Activated T-cell treated with anti-CD3 and anti-CD28 coated beads, Interleukin-2, amount 50 U/mL, for 24 hours (primary cell): Measurements from ENCODE around the gene HHIPL1.
"Not testable (repeated sequence)": the region's sequence is repeated elsewhere in the genome, so short reads cannot be mapped to it uniquely, and the experiment has no call there.

Experiments used
- DNase-seq: peaks from one replicate; pipeline ENCODE4 v3.0.0-alpha.2; 2020
- H3K27ac Mint-ChIP-seq: 2 replicates; pipeline ENCODE4 v1.8.0; 2020; ENCODE audit warnings: mild to moderate bottlenecking, mixed read lengths
- H3K27me3 Mint-ChIP-seq: 2 replicates; pipeline ENCODE4 v1.8.0; 2020; ENCODE audit warnings: mixed read lengths
- H3K36me3 Mint-ChIP-seq: 2 replicates; pipeline ENCODE4 v1.8.0; 2020; ENCODE audit warnings: low read depth, mixed read lengths
- H3K4me1 Mint-ChIP-seq: 2 replicates; pipeline ENCODE4 v1.8.0; 2020; ENCODE audit warnings: low read depth, mixed read lengths
- H3K4me3 Mint-ChIP-seq: 2 replicates; pipeline ENCODE4 v1.8.0; 2020; ENCODE audit warnings: mild to moderate bottlenecking, moderate library complexity, mixed read lengths
- H3K9me3 Mint-ChIP-seq: 2 replicates; pipeline ENCODE4 v1.8.0; 2020; ENCODE audit warnings: mixed read lengths

HHIPL1 gene

DNA sequence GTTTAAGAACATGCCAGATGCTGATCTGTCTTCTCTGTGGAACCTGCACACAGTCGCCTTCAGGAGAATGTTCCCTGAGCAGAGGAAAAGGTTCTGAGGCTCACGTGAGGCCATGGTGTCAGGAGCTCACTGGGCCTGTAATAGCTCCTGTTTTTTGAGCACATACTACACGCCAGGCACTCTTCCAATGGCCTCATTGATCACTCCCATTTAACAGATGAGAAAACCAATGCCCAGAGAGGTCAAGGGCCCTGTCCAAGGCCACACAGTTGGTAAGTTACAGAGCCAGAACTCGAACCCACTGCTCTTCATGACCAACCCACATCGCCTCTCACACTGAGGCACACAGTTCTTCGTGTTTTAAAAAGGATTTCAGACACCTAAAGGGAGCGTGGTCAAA is 7.3 kb upstream of the HHIPL1 start:
- no peak overlapping the region for H3K27ac Mint-ChIP-seq
- H3K27me3 Mint-ChIP-seq: no peaks in the 10 kb centered on the region
- H3K4me1 Mint-ChIP-seq: no peaks in the 10 kb centered on the region
- no peak for DNase-seq
- no peaks in the 10 kb centered on the region for H3K9me3 Mint-ChIP-seq
- no peak overlapping the region for H3K4me3 Mint-ChIP-seq
- H3K36me3 Mint-ChIP-seq: no peaks in the 10 kb centered on the region

- not testable (repeated sequence) for DNase-seq, H3K4me3 Mint-ChIP-seq, H3K9me3 Mint-ChIP-seq, H3K36me3 Mint-ChIP-seq, H3K27ac Mint-ChIP-seq, H3K4me1 Mint-ChIP-seq
- peaks cover 31% of the 10 kb centered on the region for H3K27me3 Mint-ChIP-seq
These were observed 2.2 kb upstream of the HHIPL1 start for GRCh38 chr14:99642771-99643170.

DNA sequence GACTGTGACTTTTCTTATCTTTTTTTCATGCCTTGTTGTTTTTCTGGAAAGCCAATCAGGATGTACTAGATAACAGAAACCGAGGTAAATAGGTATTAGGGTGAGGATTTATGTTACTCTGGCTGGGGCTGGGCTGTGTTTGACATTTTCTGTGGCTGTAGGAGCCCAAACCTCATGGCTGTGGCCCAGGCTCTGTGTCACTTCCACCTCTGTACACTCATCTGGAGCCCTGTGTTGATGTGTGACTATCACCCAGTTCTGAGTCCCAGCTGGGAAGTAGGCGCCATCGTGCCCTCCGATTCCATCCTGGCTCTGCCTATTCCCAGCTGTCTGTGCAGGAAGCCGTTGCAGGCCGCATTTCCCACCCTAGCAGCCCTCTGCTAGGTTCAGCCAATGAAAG is 1.6 kb upstream of the HHIPL1 start:
- Mint-ChIP-seq H3K36me3 (no peaks in the 10 kb centered on the region), H3K27me3 (peaks cover 35% of the 10 kb centered on the region), H3K9me3 (no peaks in the 10 kb centered on the region), H3K27ac (no peak overlapping the region), H3K4me3 (no peak overlapping the region), H3K4me1 (peaks cover 2% of the 10 kb centered on the region)
- no peak for DNase-seq

DNA sequence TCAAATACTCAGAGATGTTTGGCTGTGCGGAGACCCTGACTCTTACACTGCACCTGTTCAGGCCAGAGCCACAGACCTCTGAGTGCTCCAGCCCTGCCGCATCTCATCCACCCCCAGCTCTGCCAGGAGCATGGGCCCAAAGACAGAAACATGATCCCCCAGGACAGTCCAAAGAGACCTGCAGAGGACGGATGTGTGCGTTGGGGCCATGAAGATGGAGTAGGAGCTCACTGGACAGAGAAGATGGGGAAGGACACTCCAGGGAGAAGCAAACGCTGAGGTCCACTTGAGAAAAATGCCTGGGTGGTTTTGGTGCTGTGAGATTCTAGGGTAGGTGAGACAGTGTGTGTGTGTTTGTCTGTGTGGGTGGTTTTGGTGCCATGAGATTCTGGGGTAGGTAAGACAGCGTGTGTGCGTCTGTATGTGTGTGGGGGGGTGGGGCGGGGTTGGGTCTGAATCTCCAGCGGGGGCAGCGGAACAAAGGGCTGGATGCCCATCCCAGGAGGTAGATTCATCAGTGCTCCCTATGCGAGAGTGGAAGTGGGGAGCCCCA is 818 bp upstream of the HHIPL1 start:
- H3K27me3 Mint-ChIP-seq: peaks cover 37% of the 10 kb centered on the region
- no peaks in the 10 kb centered on the region for H3K9me3 Mint-ChIP-seq
- no peak overlapping the region for H3K4me3 Mint-ChIP-seq
- H3K27ac Mint-ChIP-seq: no peak overlapping the region
- no peaks in the 10 kb centered on the region for H3K36me3 Mint-ChIP-seq
- DNase-seq: no peak
- H3K4me1 Mint-ChIP-seq: peaks cover 2% of the 10 kb centered on the region

GRCh38 chr14:99645545-99646505 is 896 bp downstream of the HHIPL1 start:
- H3K4me3 Mint-ChIP-seq: no peak overlapping the region
- peaks cover 2% of the 10 kb centered on the region for H3K4me1 Mint-ChIP-seq
- H3K27me3 Mint-ChIP-seq: peaks cover 40% of the 10 kb centered on the region

GRCh38 chr14:99647411-99647810 is 2.5 kb downstream of the HHIPL1 start:
- Mint-ChIP-seq H3K4me1 (peaks cover 2% of the 10 kb centered on the region), H3K27me3 (peaks cover 43% of the 10 kb centered on the region), H3K36me3 (no peaks in the 10 kb centered on the region), H3K27ac (no peak overlapping the region), H3K9me3 (no peaks in the 10 kb centered on the region), H3K4me3 (no peak overlapping the region)
- no peak for DNase-seq

More at GRCh38 chr14:99645545-99646505, 896 bp downstream of the HHIPL1 start:
- H3K36me3 Mint-ChIP-seq: no peaks in the 10 kb centered on the region
- H3K27ac Mint-ChIP-seq: no peak overlapping the region
- H3K9me3 Mint-ChIP-seq: no peaks in the 10 kb centered on the region
- no peak for DNase-seq

- Mint-ChIP-seq H3K4me1 (peaks cover 2% of the 10 kb centered on the region), H3K9me3 (no peaks in the 10 kb centered on the region), H3K36me3 (no peaks in the 10 kb centered on the region), H3K27me3 (peaks cover 46% of the 10 kb centered on the region), H3K27ac (no peak overlapping the region), H3K4me3 (no peak overlapping the region)
- DNase-seq: no peak
These were observed 3.3 kb downstream of the HHIPL1 start for GRCh38 chr14:99648027-99648784.

DNA sequence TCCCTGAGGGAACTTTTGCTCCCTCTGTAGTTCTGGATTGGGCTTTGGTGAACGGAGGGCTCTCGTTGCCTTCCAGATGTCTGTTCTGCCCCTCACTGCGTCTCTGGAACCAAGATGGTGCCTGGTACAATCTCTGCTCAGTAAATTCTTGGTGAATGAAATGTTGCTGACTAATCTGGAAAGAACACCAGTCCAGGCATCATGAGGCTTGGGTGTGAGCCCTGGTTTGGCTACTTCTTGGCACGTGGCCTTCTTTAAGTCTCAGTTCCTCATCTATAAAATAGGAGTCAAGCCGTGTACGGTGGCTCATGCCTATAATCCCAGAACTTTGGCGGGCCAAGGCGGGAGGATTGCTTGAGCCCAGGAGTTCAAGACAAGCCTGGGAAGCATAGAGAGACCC is 4.3 kb downstream of the HHIPL1 start:
- H3K4me1 Mint-ChIP-seq: peaks cover 2% of the 10 kb centered on the region
- DNase-seq: no peak
- no peak overlapping the region for H3K4me3 Mint-ChIP-seq
- H3K36me3 Mint-ChIP-seq: no peaks in the 10 kb centered on the region
- no peak overlapping the region for H3K27ac Mint-ChIP-seq
- peaks cover 41% of the 10 kb centered on the region for H3K27me3 Mint-ChIP-seq
- no peaks in the 10 kb centered on the region for H3K9me3 Mint-ChIP-seq

DNA sequence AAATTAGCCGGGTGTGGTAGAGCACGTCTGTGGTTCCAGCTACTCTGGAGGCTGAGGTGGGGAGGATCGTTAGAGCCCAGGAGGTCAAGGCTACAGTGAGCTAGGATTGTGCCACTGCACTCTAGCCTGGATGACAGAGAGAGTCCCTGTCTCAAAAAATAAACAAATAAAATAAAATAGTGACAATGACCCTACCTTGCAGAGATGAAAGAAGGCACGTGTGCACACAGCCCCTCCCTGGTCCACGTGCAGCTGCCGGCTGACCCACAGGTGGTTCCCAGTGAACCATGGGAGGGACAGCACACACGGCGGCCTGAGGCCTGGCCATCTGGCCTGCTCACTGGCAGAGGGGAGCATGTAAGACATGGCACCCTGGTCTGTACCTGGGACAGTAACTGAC is 4.7 kb downstream of the HHIPL1 start:
- Mint-ChIP-seq H3K4me3 (no peak overlapping the region), H3K4me1 (peaks cover 2% of the 10 kb centered on the region), H3K9me3 (no peaks in the 10 kb centered on the region), H3K27ac (no peak overlapping the region), H3K36me3 (no peaks in the 10 kb centered on the region), H3K27me3 (peaks cover 45% of the 10 kb centered on the region)
- no peak for DNase-seq

- no peak for DNase-seq
- Mint-ChIP-seq H3K36me3 (no peaks in the 10 kb centered on the region), H3K4me3 (no peak overlapping the region), H3K27me3 (peaks cover 50% of the 10 kb centered on the region), H3K4me1 (peaks cover 2% of the 10 kb centered on the region), H3K9me3 (no peaks in the 10 kb centered on the region), H3K27ac (no peak overlapping the region)
These were observed 5.3 kb downstream of the HHIPL1 start for GRCh38 chr14:99650189-99650588.

GRCh38 chr14:99651953-99652746 is 7.2 kb downstream of the HHIPL1 start:
- Mint-ChIP-seq H3K4me1 (no peaks in the 10 kb centered on the region), H3K27ac (no peak overlapping the region), H3K9me3 (no peaks in the 10 kb centered on the region), H3K27me3 (peaks cover 48% of the 10 kb centered on the region), H3K4me3 (no peak overlapping the region), H3K36me3 (no peaks in the 10 kb centered on the region)
- no peak for DNase-seq

GRCh38 chr14:99654235-99654985 is 9.5 kb downstream of the HHIPL1 start:
- Mint-ChIP-seq H3K27ac (no peak overlapping the region), H3K36me3 (no peaks in the 10 kb centered on the region), H3K9me3 (no peaks in the 10 kb centered on the region), H3K4me1 (peaks cover 2% of the 10 kb centered on the region), H3K4me3 (no peak overlapping the region), H3K27me3 (peaks cover 53% of the 10 kb centered on the region)
- DNase-seq: no peak

DNA sequence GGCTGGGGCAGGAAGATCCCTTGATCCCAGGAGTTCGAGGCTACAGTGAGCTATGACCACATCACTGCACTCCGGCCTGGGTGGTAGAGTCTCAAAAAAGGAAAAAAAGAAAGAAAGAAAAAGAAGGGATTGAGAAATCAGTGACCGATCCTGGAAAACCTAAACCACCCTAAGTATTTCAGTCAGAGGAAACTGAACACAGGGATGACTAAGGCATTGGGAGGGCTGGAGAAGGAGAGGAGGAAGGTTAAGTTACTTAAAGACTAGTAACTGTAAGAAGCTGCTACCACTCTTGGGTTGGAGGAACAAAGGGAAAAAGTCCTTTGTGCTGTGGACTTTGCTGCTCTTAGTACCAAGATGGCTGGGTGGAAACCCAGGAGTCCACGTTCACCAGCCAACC is 10.6 kb downstream of the HHIPL1 start:
- Mint-ChIP-seq H3K27me3 (peaks cover 61% of the 10 kb centered on the region), H3K36me3 (no peaks in the 10 kb centered on the region), H3K27ac (no peak overlapping the region), H3K4me3 (no peak overlapping the region), H3K9me3 (no peaks in the 10 kb centered on the region), H3K4me1 (peaks cover 7% of the 10 kb centered on the region)
- no peak for DNase-seq

GRCh38 chr14:99656171-99656570 is 11.2 kb downstream of the HHIPL1 start:
- Mint-ChIP-seq H3K36me3 (no peaks in the 10 kb centered on the region), H3K27ac (no peak overlapping the region), H3K4me3 (no peak overlapping the region), H3K9me3 (no peaks in the 10 kb centered on the region), H3K27me3 (peaks cover 68% of the 10 kb centered on the region), H3K4me1 (peaks cover 7% of the 10 kb centered on the region)
- no peak for DNase-seq
